HG03159 (cell line): Measurements from ENCODE around the gene CFAP46.
"Not testable (repeated sequence)": the region's sequence is repeated elsewhere in the genome, so short reads cannot be mapped to it uniquely, and the experiment has no call there.

ENCODE experiments used
- ATAC-seq: cut with Tn5 transposase; IDR thresholded peaks from one replicate; pipeline ENCODE4 v1.9.1; 2021; ENCODE audit warnings: mild to moderate bottlenecking, moderate library complexity; ENCODE audit not compliant: unreplicated experiment

The CFAP46 gene

GRCh38 chr10:132846631-132847415 lies 95.5 kb downstream of the CFAP46 start:
- ATAC-seq = no peak

DNA sequence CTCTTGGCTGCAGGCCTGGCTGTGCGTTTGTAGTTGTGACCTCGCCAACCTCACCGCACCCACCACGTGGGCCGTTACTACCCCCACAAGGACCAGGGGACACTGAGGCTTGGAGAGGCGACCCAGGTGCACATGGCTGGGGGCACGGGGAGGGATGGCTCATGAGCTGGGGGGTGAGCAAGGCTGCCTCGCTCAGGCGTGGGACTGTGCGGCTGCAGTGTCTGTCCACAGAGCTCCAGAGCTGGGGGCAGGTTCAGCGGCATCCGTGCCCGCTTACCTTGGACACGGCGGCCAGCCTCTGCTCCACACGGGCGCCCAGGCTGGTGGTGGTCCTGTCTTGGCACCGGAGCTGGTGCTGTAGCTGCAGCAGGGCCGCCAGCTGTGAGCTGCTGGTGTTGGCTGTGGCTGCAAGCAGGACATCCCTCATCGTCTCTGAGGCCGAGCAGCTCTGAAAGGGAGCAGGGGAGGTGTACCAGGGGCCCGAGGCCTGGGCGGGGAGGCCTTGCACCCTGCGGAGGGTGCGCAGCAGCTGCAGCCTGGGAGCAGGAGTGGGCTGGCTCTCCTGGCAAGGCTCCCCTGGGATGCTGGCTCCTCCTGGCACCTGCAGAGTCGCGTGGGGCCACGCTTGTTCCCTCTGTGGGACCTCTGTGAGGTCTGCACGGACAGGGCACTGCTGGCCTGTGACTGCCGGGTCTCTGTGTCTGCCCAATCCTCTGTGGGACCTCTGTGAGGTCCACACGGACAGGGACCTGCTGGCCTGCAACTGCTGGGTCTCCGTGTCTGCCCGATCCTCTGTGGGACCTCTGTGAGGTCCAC lies 96.4 kb downstream of the CFAP46 start:
- ATAC-seq = no peak

- ATAC-seq = no peak
Observed at GRCh38 chr10:132845041-132845551, 97.3 kb downstream of the CFAP46 start.

- no peak for ATAC-seq
Observed at GRCh38 chr10:132844069-132844809, 98.1 kb downstream of the CFAP46 start.

DNA sequence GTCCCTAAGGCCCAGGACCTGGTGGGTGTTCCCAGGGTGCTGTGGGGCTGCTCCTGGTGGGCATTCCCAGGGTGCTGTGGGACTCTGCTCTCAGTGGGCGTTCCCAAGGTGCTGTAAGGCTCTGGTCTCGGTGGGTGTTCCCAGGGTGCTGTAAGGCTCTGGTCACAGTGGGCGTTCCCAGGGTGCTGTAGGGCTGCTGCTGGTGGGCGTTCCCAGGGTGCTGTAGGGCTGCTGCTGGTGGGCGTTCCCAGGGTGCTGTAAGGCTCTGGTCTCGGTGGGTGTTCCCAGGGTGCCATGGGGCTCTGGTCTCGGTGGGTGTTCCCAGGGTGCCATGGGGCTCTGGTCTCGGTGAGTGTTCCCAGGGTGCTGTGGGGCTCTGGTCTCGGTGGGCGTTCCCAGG lies 99.1 kb downstream of the CFAP46 start:
- ATAC-seq = not testable (repeated sequence)

DNA sequence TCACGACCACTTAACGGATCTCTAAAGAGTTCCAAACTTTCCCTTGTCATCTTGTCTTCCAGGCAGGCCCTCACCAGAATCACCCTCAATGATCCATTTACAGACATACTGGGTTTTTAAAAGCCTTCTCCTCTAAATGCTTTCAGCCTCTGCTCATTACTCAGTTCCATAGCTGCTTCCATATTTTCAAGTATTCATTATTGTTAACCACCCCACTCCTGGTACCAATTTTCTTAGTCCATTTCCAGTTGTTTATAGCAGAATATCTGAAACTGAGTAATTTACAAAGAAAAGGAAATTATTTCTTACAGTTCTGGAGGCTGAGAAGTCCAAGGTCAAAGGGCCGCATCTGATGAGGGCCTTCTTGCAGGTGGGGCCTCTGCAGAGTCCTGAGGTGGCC lies 100.0 kb downstream of the CFAP46 start:
- no peak for ATAC-seq

DNA sequence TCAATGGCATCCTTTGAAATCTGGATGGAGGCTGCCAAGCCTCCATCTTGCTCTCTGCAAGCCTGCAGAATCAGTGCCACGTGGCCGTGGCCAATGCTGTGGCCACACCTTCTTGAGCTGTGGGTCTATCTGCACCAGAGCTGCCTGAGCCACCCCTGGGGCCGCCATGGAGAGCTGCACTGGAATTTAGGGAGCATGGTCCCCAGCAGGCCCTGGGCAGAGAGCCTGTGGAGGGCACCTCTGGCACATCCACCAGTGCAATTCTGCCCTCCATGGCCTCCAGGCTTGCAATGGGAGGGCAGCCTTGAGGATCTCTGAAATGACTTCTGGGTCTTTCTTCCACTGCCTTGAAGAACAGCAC lies 100.8 kb downstream of the CFAP46 start:
- ATAC-seq = no peak

- ATAC-seq = no peak
Observed at GRCh38 chr10:132840698-132841614, 101.4 kb downstream of the CFAP46 start.

GRCh38 chr10:132839061-132839460 lies 103.3 kb downstream of the CFAP46 start:
- ATAC-seq = no peak

DNA sequence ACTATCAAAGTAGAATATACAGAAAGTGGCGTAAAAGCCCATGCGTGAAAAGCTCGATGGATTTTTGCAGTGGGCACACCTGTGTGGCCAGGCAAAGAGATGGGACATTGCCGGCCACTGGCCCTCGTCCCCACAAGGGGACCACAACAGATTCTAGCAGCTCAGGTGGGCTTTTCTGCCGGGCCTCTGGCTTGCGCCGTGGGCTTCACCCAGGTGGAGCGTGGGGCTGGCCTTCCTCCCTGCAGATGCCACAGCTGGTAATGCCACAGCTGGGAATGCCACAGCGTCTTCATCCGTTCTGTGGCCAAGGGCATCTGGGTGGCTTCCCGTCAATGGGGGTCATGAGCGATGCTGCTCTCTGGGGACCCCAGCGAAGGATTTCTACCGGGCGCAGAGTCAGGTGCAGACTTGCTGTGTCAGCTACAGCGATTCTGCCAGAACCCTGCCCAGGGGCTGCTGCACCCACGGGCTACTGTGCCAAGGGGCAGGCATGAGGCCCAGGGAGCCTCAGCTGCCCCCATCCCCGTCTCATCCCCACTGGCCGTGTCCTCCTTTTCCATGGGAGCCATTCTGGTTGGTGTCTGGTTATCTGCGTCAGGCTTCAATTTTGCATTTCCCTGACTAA lies 103.9 kb downstream of the CFAP46 start:
- ATAC-seq = no peak

DNA sequence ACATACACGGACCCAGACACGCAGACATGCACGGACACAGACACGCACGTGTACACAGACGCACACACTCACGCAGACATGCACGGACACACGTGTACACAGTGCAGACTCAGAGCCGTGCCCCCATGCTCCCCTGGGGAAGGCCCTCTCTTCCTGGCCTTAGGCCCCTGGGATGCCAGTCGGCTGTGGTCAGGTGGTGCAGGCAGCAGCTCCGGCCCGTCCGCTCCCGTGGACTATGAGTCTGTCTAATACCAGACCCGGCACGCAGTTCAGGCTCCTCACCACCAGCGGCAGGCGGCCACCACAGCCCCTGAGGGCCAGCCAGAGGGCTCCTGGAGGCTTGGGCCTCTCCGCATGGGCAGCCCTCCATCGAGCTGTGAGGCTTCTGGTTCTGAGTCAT lies 104.5 kb downstream of the CFAP46 start:
- no peak for ATAC-seq

DNA sequence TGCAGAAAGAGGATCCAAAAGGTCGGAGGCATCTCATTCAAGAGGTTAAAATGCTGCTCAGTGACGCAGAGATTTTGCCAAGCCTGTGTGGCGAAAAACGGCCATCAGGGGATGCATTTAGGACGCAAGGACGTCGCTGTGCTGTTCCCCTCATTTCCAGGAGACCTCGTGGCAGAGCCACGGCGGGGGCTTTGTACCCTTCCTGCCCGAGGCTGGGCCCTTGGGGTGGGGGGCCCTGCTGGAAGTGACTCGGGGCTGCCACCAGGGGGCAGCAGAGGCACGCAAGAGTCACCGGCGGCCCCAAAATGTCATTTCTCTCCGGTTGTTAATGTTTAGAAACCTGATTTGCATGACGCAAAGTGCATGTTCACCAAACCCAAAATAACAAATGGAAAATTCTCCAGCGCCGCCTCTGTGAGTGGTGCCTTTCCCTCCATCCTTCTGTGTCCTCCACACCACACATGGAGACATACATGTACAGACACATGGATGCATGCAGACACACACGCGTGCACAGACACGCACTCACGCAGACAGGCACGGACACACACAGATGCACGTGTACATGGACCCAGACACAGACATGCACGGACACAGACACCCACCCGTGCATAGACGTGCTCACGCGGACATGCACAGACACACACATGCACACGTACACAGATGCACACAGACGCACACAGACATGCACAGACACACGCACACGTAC lies 105.4 kb downstream of the CFAP46 start:
- no peak for ATAC-seq

DNA sequence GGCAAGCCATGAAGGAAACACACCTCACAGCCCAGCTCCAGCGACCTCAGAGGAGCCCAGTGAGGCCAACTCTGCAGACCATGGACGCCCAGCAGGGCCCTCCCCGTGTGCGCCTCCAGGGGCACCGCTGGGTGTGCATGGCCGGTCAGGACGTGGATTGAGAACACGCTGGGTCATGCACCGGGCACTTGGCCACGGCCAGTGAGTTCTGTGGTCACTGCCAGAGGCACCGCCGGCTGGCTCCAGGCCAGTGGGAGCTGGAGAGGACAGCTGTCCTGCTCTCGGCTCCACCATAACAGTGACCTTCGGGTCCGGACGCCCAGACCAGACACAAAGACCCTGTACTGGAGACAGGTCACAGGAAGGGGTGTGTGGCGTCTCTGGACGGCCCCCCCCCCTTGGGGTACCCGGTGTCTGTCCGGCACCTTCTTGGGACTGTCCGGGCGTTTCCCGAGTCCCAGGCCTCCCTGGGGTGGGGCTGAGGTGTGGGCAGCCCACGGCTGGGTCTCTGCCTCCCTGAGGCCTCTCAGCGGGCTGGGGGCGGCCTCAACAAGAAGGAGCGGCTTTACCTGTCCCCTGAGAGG lies 106.0 kb downstream of the CFAP46 start:
- no peak for ATAC-seq

GRCh38 chr10:132835848-132836233 lies 106.5 kb downstream of the CFAP46 start:
- no peak for ATAC-seq

GRCh38 chr10:132834891-132835847 lies 107.2 kb downstream of the CFAP46 start:
- no peak for ATAC-seq

DNA sequence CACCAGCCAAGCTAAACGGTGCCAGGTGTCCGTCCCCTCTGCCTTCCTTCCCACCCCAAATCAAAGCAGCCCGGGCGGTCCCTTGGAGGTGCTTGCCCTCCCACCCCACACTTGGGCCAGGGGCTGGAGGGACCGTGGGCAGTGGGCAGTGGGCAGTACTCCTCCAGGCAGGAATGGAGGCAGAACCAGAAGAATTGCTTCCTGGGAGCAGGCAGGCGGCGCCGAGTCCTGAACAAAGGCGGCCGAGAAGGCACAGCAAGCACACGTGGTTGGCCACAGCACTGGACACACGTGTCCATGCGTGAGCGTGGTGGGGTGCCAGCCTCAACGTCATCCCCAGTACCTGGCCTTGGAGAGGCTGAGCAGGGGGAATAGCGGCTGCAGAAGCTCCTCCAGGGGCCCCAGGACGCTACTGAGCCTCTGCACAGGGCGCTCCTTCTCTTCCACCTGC lies 108.0 kb downstream of the CFAP46 start:
- no peak for ATAC-seq

DNA sequence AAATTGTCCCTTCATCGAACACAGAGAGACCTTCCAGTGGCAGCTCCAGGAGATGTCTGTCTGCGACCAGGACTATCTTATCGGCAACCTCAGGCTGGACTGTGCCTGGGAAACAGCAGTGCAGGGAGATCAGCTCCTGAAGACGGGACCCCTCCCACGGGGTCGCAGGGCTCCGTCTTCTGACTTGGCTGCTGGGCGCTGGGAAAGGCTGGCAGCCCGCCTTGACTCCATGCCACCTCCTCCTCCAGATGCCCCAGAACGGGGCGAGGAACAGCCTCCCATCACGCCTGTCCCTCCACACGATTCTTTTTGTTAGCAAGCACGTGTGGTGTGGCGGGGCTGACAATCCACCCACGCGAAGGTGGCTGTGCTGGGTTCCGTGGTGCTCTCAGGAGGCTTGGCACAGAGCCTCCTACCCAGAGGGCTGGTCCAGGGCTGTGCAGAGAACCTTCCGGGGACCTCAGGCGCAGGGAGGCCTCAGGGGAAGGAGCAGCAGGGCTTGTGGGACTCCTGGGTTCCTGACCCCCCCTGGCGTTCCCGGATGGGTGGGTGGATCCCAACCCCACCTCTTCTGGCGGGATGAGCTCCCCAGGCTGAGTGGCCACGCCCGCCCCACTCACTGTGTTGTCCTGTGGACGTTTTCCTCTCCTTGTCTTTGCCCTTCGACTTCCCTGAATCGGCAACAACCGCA lies 108.8 kb downstream of the CFAP46 start:
- no peak for ATAC-seq
